Lower leg skin (tissue), 3 donors: ENCODE results near the gene RTCA.

Source experiments
- CTCF ChIP-seq, 3 donors: fragments of 450-650 bp; IDR thresholded peaks; one replicate each; pipeline ENCODE4 v1.5.1; 2016; ENCODE audit warnings: antibody characterized with exemption in 3 of 3, mild to moderate bottlenecking in 3 of 3, moderate library complexity in 2 of 3
- POLR2A ChIP-seq, 2 donors: fragments of 450-650 bp; IDR thresholded peaks; one replicate each; pipeline ENCODE4 v1.6.1; 2016 to 2017; ENCODE audit warnings: antibody characterized with exemption in 2 of 2, mild to moderate bottlenecking in 1 of 2, moderate library complexity in 1 of 2

DNA sequence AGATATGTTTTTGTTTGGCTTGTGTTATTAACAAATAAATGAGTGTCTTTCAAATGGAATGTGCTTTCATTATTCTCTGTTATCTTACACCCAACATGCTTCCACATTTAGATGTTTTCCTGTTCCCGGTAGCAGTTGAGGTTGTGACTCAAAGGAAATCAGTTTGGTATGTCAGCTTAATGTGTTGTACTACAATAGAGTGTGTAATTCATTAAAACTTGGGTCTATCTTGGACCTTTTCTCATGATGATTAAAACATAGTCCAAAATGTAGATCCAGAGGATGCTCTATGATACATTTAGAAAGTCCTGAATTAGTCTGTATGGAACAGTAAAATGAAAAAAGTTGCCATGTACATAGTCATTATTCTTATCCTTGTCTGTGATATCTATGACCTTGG lies 26.7 kb downstream of the RTCA start:
- TF ChIP-seq CTCF (IDR thresholded peaks at IDR 0.05) (no peak), POLR2A (IDR thresholded peaks at IDR 0.05) (no peak)
